ENCODE data around the gene ROM1. TPM values are rescaled to one million over a fixed set of nuclear protein-coding genes. Genes with fewer than 3 reads are reported as not detected.
"Not testable (repeated sequence)": the region's sequence is repeated elsewhere in the genome, so short reads cannot be mapped to it uniquely, and the experiment has no call there.

ROM1 gene
- total RNA-seq, 3 donors from 2014 or later = 8.5 to 11.5 (median 11.0) TPM

GRCh38 chr11:62613291-62613778, 278 bp downstream of the ROM1 start:
- DNase-seq (ENCODE audit: low spot score in 2 of 2) = peak in 1 of 2 donors; percentile 63
- H3K9me3 ChIP-seq = no peaks in the 10 kb centered on the region
- peaks cover 7% of the 10 kb centered on the region in 2 donors for H3K4me1 ChIP-seq
- H3K27me3 ChIP-seq = no peaks in the 10 kb centered on the region
- no peaks in the 10 kb centered on the region for H3K36me3 ChIP-seq
- TF ChIP-seq POLR2AphosphoS5 (IDR thresholded peaks at IDR 0.05) = no peak
- TF ChIP-seq, protein P1, sequence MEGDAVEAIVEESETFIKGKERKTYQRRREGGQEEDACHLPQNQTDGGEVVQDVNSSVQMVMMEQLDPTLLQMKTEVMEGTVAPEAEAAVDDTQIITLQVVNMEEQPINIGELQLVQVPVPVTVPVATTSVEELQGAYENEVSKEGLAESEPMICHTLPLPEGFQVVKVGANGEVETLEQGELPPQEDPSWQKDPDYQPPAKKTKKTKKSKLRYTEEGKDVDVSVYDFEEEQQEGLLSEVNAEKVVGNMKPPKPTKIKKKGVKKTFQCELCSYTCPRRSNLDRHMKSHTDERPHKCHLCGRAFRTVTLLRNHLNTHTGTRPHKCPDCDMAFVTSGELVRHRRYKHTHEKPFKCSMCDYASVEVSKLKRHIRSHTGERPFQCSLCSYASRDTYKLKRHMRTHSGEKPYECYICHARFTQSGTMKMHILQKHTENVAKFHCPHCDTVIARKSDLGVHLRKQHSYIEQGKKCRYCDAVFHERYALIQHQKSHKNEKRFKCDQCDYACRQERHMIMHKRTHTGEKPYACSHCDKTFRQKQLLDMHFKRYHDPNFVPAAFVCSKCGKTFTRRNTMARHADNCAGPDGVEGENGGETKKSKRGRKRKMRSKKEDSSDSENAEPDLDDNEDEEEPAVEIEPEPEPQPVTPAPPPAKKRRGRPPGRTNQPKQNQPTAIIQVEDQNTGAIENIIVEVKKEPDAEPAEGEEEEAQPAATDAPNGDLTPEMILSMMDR (IDR thresholded peaks at IDR 0.05) = no peak
- TF ChIP-seq POLR2A (IDR thresholded peaks at IDR 0.05) = no peak
- peak overlapping the region; percentile 73 to 85 (median 85) for H3K4me3 ChIP-seq
- intact Hi-C loops (cut with DNase I; ENCODE audit: low total_unique reads) = no loop called here
- peak overlapping the region; percentile 97 to 99 for H3K27ac ChIP-seq

- TF ChIP-seq POLR2A (IDR thresholded peaks at IDR 0.05) = no peak
- TF ChIP-seq, protein P1 (IDR thresholded peaks at IDR 0.05) = no peak
- TF ChIP-seq POLR2AphosphoS5 (IDR thresholded peaks at IDR 0.05) = no peak
- Histone ChIP-seq H3K4me1 (peaks cover 7% of the 10 kb centered on the region in 2 donors), H3K27me3 (no peaks in the 10 kb centered on the region), H3K36me3 (no peaks in the 10 kb centered on the region), H3K27ac (peak overlapping the region; percentile 97 to 99), H3K9me3 (no peaks in the 10 kb centered on the region), H3K4me3 (no peak overlapping the region)
- intact Hi-C loops (cut with DNase I; ENCODE audit: low total_unique reads) = no loop called here
- DNase-seq (ENCODE audit: low spot score in 2 of 2) = no peak
Measured at GRCh38 chr11:62614275-62614674, 1.2 kb downstream of the ROM1 start.

GRCh38 chr11:62615521-62615920, 2.5 kb downstream of the ROM1 start:
- no peak overlapping the region for H3K4me3 ChIP-seq
- H3K27ac ChIP-seq = no peak overlapping the region
- H3K9me3 ChIP-seq = no peaks in the 10 kb centered on the region
- H3K36me3 ChIP-seq = no peaks in the 10 kb centered on the region
- no peaks in the 10 kb centered on the region for H3K27me3 ChIP-seq
- H3K4me1 ChIP-seq = peaks cover 7 to 14% of the 10 kb centered on the region in 2 donors
- DNase-seq (ENCODE audit: low spot score in 2 of 2) = no peak
- intact Hi-C loops (cut with DNase I; ENCODE audit: low total_unique reads) = no loop called here
- TF ChIP-seq, protein P1 (IDR thresholded peaks at IDR 0.05) = no peak
- no peak for TF ChIP-seq POLR2A (IDR thresholded peaks at IDR 0.05)
- TF ChIP-seq POLR2AphosphoS5 (IDR thresholded peaks at IDR 0.05) = no peak

- H3K36me3 ChIP-seq; H3K27me3 ChIP-seq; DNase-seq (ENCODE audit: low spot score in 2 of 2); H3K4me3 ChIP-seq; H3K4me1 ChIP-seq; H3K27ac ChIP-seq; H3K9me3 ChIP-seq; intact Hi-C loops (cut with DNase I; ENCODE audit: low total_unique reads): not testable (repeated sequence)
Measured at GRCh38 chr11:62616957-62617356, 3.9 kb downstream of the ROM1 start.

GRCh38 chr11:62621027-62621566, 8.0 kb downstream of the ROM1 start:
- H3K27ac ChIP-seq = peak overlapping the region; percentile 88 to 91
- TF ChIP-seq, protein P1 (IDR thresholded peaks at IDR 0.05) = no peak
- TF ChIP-seq POLR2AphosphoS5 (IDR thresholded peaks at IDR 0.05) = no peak
- TF ChIP-seq POLR2A (IDR thresholded peaks at IDR 0.05) = no peak
- peak overlapping the region; percentile 60 to 92 (median 81) for H3K4me3 ChIP-seq
- intact Hi-C loops (cut with DNase I; ENCODE audit: low total_unique reads) = no loop called here
- H3K27me3 ChIP-seq = no peaks in the 10 kb centered on the region
- peaks cover 4% of the 10 kb centered on the region for H3K36me3 ChIP-seq
- peaks cover 3 to 7% of the 10 kb centered on the region in 2 donors for H3K4me1 ChIP-seq
- DNase-seq (ENCODE audit: low spot score in 2 of 2) = no peak
- H3K9me3 ChIP-seq = no peaks in the 10 kb centered on the region

All from breast epithelium (tissue), 4 donors.